GM12874 (cell line): ENCODE results near the gene NLGN1.

Source experiments
- CTCF ChIP-seq: IDR thresholded peaks from 2 replicates; pipeline ENCODE4 v1.5.1; 2011; ENCODE audit warnings: low read depth, mild to moderate bottlenecking, control low read depth, low read length, moderate library complexity; ENCODE audit not compliant: insufficient read depth

The NLGN1 gene

GRCh38 chr3:174101244-174101643, 703.7 kb downstream of the NLGN1 start:
- TF ChIP-seq CTCF: no peak

- TF ChIP-seq CTCF: no peak
Observed at GRCh38 chr3:174102274-174102673, 704.7 kb downstream of the NLGN1 start.

DNA sequence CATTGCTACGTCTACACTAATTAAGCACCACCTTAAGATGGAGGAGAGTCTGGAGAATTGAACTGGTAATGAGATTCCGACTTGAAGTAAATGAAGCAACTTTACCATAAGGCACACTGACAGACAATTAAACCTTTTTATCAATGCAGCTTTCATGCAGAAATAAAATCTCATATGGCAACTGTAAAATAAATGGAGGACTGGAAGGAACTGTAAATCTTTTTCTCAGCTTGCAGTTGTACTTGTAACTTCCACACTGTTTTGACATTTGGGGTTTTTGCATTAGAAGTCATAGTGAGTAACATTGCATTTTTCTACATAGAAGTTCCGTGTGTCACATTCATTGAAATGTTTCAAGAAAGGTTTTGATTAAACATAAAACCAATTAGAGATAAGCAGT, 705.3 kb downstream of the NLGN1 start:
- no peak for TF ChIP-seq CTCF

GRCh38 chr3:174110761-174111160, 713.2 kb downstream of the NLGN1 start:
- TF ChIP-seq CTCF: no peak

GRCh38 chr3:174111776-174112175, 714.2 kb downstream of the NLGN1 start:
- no peak for TF ChIP-seq CTCF

- no peak for TF ChIP-seq CTCF
Observed at GRCh38 chr3:174116421-174116820, 718.9 kb downstream of the NLGN1 start.

DNA sequence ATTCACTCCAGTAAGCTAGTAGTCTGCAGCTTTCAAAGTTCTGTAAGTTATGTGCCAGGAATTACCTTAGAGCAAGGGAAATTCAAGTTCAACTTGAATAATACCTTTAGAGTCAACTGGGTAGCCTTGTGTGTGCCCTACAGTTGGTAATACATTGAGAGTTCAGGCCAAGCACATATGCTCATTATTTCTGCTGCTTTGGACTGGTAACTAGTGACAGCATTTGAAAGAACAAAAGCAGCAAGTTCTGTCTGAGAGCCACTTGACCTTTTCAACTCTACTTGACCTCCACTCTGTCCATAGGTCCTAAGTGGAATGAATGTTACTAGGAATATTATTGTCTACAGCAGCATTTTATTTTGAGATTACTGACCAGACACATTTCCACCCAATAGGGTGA, 723.5 kb downstream of the NLGN1 start:
- TF ChIP-seq CTCF: no peak

- TF ChIP-seq CTCF: no peak
Observed at GRCh38 chr3:174122411-174122810, 724.9 kb downstream of the NLGN1 start.
